Osteoblast (primary cell): ENCODE measurements around the gene VSIG10L2. TPM values are rescaled to one million over a fixed set of nuclear protein-coding genes. Genes with fewer than 3 reads are reported as not detected.

ENCODE experiments used
- DNase-seq: peaks from one replicate; pipeline ENCODE4 v3.0.0; 2011; ENCODE audit warnings: low spot score, mixed read lengths; ENCODE audit not compliant: insufficient read length; ENCODE audit errors: missing footprints
- H2AFZ ChIP-seq: 2 replicates; pipeline ENCODE4 v1.6.0; 2011; ENCODE audit warnings: mild to moderate bottlenecking, low read length
- H3K27ac ChIP-seq: 2 replicates; pipeline ENCODE4 v1.5.1; 2011; ENCODE audit warnings: mild to moderate bottlenecking, low read depth, low read length, moderate library complexity
- H3K27me3 ChIP-seq: 2 replicates; pipeline ENCODE4 v1.6.0; 2012; ENCODE audit warnings: mild to moderate bottlenecking, control low read depth, inconsistent platforms, low read length, moderate library complexity; ENCODE audit not compliant: insufficient read depth
- H3K36me3 ChIP-seq: 2 replicates; pipeline ENCODE4 v1.5.1; 2011; ENCODE audit warnings: mild to moderate bottlenecking, low read length, control low read depth, moderate library complexity; ENCODE audit not compliant: insufficient read depth
- H3K4me1 ChIP-seq: 2 replicates; pipeline ENCODE4 v1.5.1; 2011; ENCODE audit warnings: mild to moderate bottlenecking, low read length, control low read depth, moderate library complexity; ENCODE audit not compliant: insufficient read depth
- H3K4me2 ChIP-seq: 2 replicates; pipeline ENCODE4 v1.6.0; 2011; ENCODE audit warnings: mild to moderate bottlenecking, low read length; ENCODE audit not compliant: insufficient read depth
- H3K4me3 ChIP-seq: fragments of 200-600 bp; sonication (generic); 3 replicates; pipeline ENCODE4 v1.5.1; 2012; ENCODE audit warnings: mild to moderate bottlenecking, low read length, inconsistent platforms; ENCODE audit not compliant: insufficient read depth
- H3K79me2 ChIP-seq: 2 replicates; pipeline ENCODE4 v1.6.0; 2012; ENCODE audit warnings: mild to moderate bottlenecking, low read length, control low read depth, inconsistent platforms; ENCODE audit not compliant: insufficient read depth
- H3K9me3 ChIP-seq: 2 replicates; pipeline ENCODE4 v1.5.1; 2011; ENCODE audit warnings: low read depth, low read length, control low read depth
- H4K20me1 ChIP-seq: 2 replicates; pipeline ENCODE4 v1.6.0; 2012; ENCODE audit warnings: mild to moderate bottlenecking, low read length, control low read depth; ENCODE audit not compliant: insufficient read depth
- total RNA-seq: library from RNA; depleted of rRNA; stranded (reverse); fragments of >200 nt; gene quantifications from 2 replicates; pipeline ENCODE4 v1.2.3, GENCODE V29; 2012
- TF ChIP-seq, protein P1 (sequence below): IDR thresholded peaks from 2 replicates; pipeline ENCODE4 v1.5.1; 2011; ENCODE audit warnings: mild to moderate bottlenecking, low read depth, low read length, moderate library complexity; ENCODE audit errors: extremely low read depth

Gene VSIG10L2
- total RNA-seq, 1 donor: not detected

DNA sequence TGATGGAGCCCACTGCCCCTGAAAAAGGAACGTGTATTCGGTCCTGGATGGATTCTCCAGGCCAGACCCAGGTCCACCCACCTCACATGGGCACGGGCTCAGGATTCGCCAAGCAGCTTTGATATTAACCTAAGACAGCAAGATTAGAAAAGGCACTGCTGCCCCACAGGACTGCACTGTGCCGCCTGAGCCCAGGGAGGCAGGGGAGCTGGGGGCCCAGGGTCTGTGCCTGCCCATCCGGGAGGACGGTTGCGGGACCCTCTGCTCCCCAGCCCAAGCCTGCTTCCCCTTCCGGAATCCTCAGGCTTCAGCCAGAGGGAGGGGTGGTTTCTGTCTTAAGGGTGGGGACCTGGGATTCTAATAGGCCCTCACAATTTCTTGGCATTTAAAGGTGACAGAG lies 13.5 kb upstream of the VSIG10L2 start:
- DNase-seq: no peak
- Histone ChIP-seq H3K27me3 (peaks cover 35% of the 10 kb centered on the region), H4K20me1 (no peaks in the 10 kb centered on the region), H3K9me3 (no peaks in the 10 kb centered on the region), H3K79me2 (no peaks in the 10 kb centered on the region), H3K36me3 (no peaks in the 10 kb centered on the region), H2AFZ (no peak overlapping the region), H3K27ac (no peak overlapping the region), H3K4me3 (no peak overlapping the region), H3K4me2 (no peak overlapping the region), H3K4me1 (no peaks in the 10 kb centered on the region)
- TF ChIP-seq, protein P1, sequence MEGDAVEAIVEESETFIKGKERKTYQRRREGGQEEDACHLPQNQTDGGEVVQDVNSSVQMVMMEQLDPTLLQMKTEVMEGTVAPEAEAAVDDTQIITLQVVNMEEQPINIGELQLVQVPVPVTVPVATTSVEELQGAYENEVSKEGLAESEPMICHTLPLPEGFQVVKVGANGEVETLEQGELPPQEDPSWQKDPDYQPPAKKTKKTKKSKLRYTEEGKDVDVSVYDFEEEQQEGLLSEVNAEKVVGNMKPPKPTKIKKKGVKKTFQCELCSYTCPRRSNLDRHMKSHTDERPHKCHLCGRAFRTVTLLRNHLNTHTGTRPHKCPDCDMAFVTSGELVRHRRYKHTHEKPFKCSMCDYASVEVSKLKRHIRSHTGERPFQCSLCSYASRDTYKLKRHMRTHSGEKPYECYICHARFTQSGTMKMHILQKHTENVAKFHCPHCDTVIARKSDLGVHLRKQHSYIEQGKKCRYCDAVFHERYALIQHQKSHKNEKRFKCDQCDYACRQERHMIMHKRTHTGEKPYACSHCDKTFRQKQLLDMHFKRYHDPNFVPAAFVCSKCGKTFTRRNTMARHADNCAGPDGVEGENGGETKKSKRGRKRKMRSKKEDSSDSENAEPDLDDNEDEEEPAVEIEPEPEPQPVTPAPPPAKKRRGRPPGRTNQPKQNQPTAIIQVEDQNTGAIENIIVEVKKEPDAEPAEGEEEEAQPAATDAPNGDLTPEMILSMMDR: no peak

DNA sequence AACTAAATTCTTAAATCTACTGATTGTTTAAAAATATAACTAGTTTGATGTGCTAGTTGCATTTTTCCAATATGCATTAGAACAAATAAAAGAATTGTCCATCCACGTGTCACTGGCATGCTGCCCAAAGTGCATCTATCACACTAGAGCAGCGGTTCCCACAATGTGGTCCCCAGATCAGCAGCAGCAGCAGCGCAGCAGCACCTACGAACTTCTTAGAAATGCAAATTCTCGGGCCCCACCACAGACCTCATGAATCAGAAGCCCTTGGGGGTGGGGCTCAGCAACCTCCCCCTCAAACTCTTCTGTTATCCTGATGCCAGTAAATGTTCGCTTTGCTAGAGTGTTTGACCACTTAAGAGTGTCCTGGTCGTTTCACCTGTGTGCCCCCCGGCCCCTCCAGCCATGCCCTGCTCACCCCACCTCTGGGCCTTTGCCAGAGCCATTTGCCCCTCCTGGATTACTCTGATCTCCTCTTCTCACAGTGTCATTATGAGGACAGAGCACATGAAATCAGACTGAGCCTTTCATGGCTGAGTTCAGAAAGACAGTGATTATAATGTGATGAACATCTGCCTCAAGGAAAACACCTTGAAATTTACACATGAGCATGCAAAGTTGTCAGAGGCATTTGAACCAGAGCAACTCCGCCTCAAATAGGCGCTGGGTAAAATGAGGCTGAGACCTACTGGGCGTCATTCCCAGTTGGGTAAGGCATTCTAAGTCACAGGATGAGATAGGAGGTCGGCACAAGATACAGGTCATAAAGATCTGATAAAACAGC lies 12.6 kb upstream of the VSIG10L2 start:
- no peak for DNase-seq
- no peak overlapping the region for H3K4me3 ChIP-seq
- no peak overlapping the region for H2AFZ ChIP-seq
- no peaks in the 10 kb centered on the region for H3K4me1 ChIP-seq
- TF ChIP-seq, protein P1: no peak
- H3K9me3 ChIP-seq: no peaks in the 10 kb centered on the region
- H3K36me3 ChIP-seq: no peaks in the 10 kb centered on the region
- peaks cover 31% of the 10 kb centered on the region for H3K27me3 ChIP-seq
- H3K27ac ChIP-seq: no peak overlapping the region
- no peak overlapping the region for H3K4me2 ChIP-seq
- no peaks in the 10 kb centered on the region for H4K20me1 ChIP-seq
- H3K79me2 ChIP-seq: no peaks in the 10 kb centered on the region

DNA sequence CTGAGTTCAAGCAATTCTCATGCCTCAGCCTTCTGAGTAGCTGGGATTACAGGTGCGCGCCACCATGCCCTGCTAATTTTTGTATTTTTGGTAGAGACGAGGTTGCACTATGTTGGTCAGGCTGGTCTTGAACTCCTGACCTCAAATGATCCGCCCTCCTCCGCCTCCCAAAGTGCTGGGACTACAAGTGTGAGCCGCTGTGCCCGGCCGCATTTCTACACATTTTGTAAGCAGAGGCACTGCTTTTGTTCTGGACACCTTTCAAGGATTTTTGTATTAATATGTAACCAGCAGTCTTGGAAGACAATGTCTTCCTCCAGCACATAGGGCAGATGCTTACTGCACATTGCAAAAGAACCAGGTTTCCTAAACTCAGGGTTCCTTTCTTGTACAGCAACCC lies 11.4 kb upstream of the VSIG10L2 start:
- H3K36me3 ChIP-seq: no peaks in the 10 kb centered on the region
- H4K20me1 ChIP-seq: no peaks in the 10 kb centered on the region
- no peaks in the 10 kb centered on the region for H3K9me3 ChIP-seq
- H3K4me2 ChIP-seq: no peak overlapping the region
- no peaks in the 10 kb centered on the region for H3K4me1 ChIP-seq
- TF ChIP-seq, protein P1: no peak
- no peaks in the 10 kb centered on the region for H3K79me2 ChIP-seq
- H3K4me3 ChIP-seq: no peak overlapping the region
- H2AFZ ChIP-seq: no peak overlapping the region
- H3K27ac ChIP-seq: no peak overlapping the region
- peaks cover 27% of the 10 kb centered on the region for H3K27me3 ChIP-seq
- DNase-seq: no peak

DNA sequence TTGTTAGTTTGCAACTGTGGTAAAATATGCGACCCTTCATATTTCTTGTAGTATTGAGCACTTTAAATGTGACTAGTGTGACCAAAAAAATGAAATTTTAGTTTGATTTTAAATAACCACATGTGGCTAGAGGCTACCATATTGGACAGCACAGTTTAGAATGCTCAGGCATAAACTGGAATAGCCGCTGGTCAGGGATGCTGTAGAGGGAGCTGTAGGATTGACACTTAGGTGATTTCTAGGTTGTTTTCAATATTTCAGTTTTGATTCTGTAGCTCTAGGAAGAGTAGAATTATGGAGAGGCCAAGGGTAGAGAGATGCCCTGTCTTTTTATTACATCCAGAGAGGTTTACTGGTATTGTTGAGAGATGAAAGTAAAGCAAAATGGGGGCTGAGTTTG lies 10.8 kb upstream of the VSIG10L2 start:
- DNase-seq: peak; percentile 46
- H3K27ac ChIP-seq: no peak overlapping the region
- no peaks in the 10 kb centered on the region for H3K79me2 ChIP-seq
- H3K9me3 ChIP-seq: no peaks in the 10 kb centered on the region
- H3K36me3 ChIP-seq: no peaks in the 10 kb centered on the region
- no peak overlapping the region for H3K4me3 ChIP-seq
- TF ChIP-seq, protein P1: peak; percentile 37
- H4K20me1 ChIP-seq: no peaks in the 10 kb centered on the region
- H2AFZ ChIP-seq: no peak overlapping the region
- H3K27me3 ChIP-seq: peaks cover 23% of the 10 kb centered on the region
- no peak overlapping the region for H3K4me2 ChIP-seq
- no peaks in the 10 kb centered on the region for H3K4me1 ChIP-seq
